Activated CD8-positive, alpha-beta T cell treated with anti-CD3 and anti-CD28 coated beads for 36 hours (primary cell): ENCODE data around the gene SNRNP48. TPM values are rescaled to one million over a fixed set of nuclear protein-coding genes. Genes with fewer than 3 reads are reported as not detected.

Experiments used
- ATAC-seq: fragments of 200-7000 bp; cut with Tn5 transposase; one replicate; pipeline ENCODE4 v1.10.0; 2021; ENCODE audit warnings: mild to moderate bottlenecking, moderate library complexity
- CTCF ChIA-PET: fragments of 350-600 bp; sonication (Branson Sonifier 250); formaldehyde crosslinking; loops from one replicate; lab custom pipeline; 2021; ENCODE audit warnings: antibody characterized with exemption; lab: Charles Lee
- POLR2A ChIA-PET: fragments of 350-600 bp; sonication (Branson Sonifier 250); formaldehyde crosslinking; loops from one replicate; lab custom pipeline; 2021; ENCODE audit warnings: antibody characterized with exemption; lab: Charles Lee
- DNase-seq: peaks from one replicate; pipeline ENCODE4 v3.0.0-alpha.2; 2020
- H3K27ac Mint-ChIP-seq: one replicate; pipeline ENCODE4 v1.8.0; 2021; ENCODE audit warnings: mild to moderate bottlenecking, mixed read lengths
- H3K27me3 Mint-ChIP-seq: one replicate; pipeline ENCODE4 v1.8.0; 2021; ENCODE audit warnings: mixed read lengths
- H3K36me3 Mint-ChIP-seq: one replicate; pipeline ENCODE4 v1.8.0; 2021; ENCODE audit warnings: low read depth, mixed read lengths
- H3K4me1 Mint-ChIP-seq: one replicate; pipeline ENCODE4 v1.8.0; 2021; ENCODE audit warnings: low read depth, mixed read lengths
- H3K4me3 Mint-ChIP-seq: one replicate; pipeline ENCODE4 v1.8.0; 2021; ENCODE audit warnings: mild to moderate bottlenecking, moderate library complexity, mixed read lengths
- H3K9me3 Mint-ChIP-seq: one replicate; pipeline ENCODE4 v1.8.0; 2021; ENCODE audit warnings: mixed read lengths
- intact Hi-C: fragments of 100-400 bp; cut with micrococcal nuclease; formaldehyde crosslinking; loops from one replicate; pipeline ENCODE4 v1.10.0; 2022
- total RNA-seq, 2 experiments: library from RNA; stranded (reverse); gene quantifications; one replicate each; pipeline ENCODE4 v1.2.3, GENCODE V29; 2021
- TF ChIP-seq, protein P1 (sequence below): fragments of 200-600 bp; IDR thresholded peaks from one replicate; pipeline ENCODE4 v1.8.0; 2022; ENCODE audit warnings: antibody characterized with exemption, mild to moderate bottlenecking

Gene SNRNP48
- total RNA-seq, 2 experiments from 2014 or later: 19.8 to 22.4 TPM

DNA sequence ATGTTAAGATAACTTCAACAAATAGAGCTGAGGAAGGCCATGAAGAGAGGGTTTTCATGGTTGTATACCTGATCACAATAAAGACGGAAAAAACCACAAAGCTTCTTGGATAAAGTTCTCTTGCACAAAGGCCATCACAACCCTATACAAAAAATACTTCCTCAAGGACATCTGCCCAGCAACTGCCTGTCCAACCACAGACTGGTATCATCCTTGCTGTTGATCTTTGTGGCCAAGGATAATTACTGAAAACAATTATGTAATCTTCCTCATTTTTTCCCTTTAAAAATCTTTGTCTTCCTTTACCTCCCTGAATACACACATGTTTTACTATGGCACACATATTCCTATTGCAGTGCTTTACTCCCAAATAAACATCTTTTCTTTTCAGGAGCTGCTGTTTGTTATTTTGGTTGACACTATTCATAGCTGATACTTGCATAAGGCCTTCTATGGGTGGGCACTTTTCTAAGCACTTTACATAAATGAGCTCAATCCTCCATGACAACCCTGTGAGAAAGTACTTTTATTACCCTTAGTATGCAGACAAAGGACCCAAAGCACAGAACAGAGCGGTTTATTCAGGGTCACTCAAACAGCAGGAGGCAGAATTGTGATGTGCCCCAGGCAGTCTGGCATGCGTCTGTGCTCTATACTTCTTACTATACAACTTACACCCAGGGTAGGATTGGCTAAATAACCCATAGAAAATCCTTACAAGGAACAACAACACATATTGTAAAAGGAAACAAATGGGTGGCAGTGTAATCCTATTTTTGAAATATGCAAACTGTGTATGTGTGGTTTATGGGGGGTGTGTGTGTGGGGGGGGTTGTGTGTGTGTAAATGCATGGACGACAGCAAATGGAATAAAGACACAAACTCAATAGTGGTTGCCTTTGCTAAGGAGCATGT is 35.1 kb downstream of the SNRNP48 start:
- CTCF ChIA-PET: interaction anchor here (0.6 kb wide), 2 partner anchors 9 to 349 kb away, joined by 3 read pairs; no protein-coding TSS in a partner anchor
- H3K9me3 Mint-ChIP-seq: no peaks in the 10 kb centered on the region

DNA sequence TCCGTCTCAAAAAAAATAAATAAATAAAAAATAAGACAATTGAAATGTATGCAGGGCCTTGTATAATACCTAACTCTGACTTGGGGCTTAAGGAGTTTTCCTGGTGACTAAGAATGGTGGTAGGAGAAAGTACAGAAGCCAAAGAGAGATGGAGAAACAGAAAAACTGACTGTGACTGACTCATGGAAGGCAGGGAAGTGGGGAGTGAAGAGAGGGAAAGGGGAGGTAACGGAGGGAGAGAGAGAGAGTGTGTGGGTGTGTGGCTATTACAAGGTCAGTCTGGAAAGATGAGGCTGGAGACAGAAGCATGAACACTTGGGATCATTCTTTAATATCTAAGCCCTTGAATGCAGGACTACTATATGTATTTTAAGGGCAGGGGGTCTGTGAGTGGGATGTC is 38.5 kb downstream of the SNRNP48 start:
- DNase-seq (no peak), ATAC-seq (no peak)
- ChIA-PET POLR2A (no interaction called here), CTCF (no interaction called here)
- Mint-ChIP-seq H3K36me3 (no peaks in the 10 kb centered on the region), H3K27me3 (peaks cover 6% of the 10 kb centered on the region), H3K4me1 (no peaks in the 10 kb centered on the region), H3K9me3 (no peaks in the 10 kb centered on the region), H3K27ac (no peak overlapping the region), H3K4me3 (no peak overlapping the region)
- intact Hi-C loops: no loop called here
- TF ChIP-seq, protein P1, sequence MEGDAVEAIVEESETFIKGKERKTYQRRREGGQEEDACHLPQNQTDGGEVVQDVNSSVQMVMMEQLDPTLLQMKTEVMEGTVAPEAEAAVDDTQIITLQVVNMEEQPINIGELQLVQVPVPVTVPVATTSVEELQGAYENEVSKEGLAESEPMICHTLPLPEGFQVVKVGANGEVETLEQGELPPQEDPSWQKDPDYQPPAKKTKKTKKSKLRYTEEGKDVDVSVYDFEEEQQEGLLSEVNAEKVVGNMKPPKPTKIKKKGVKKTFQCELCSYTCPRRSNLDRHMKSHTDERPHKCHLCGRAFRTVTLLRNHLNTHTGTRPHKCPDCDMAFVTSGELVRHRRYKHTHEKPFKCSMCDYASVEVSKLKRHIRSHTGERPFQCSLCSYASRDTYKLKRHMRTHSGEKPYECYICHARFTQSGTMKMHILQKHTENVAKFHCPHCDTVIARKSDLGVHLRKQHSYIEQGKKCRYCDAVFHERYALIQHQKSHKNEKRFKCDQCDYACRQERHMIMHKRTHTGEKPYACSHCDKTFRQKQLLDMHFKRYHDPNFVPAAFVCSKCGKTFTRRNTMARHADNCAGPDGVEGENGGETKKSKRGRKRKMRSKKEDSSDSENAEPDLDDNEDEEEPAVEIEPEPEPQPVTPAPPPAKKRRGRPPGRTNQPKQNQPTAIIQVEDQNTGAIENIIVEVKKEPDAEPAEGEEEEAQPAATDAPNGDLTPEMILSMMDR: no peak

More for the DNA sequence above, 35.1 kb downstream of the SNRNP48 start:
- DNase-seq: no peak
- no peaks in the 10 kb centered on the region for H3K4me1 Mint-ChIP-seq
- H3K27ac Mint-ChIP-seq: no peak overlapping the region
- TF ChIP-seq, protein P1: no peak
- H3K36me3 Mint-ChIP-seq: no peaks in the 10 kb centered on the region
- peaks cover 8% of the 10 kb centered on the region for H3K27me3 Mint-ChIP-seq
- no peak overlapping the region for H3K4me3 Mint-ChIP-seq
- intact Hi-C loops: no loop called here
- no peak for ATAC-seq
- POLR2A ChIA-PET: no interaction called here

DNA sequence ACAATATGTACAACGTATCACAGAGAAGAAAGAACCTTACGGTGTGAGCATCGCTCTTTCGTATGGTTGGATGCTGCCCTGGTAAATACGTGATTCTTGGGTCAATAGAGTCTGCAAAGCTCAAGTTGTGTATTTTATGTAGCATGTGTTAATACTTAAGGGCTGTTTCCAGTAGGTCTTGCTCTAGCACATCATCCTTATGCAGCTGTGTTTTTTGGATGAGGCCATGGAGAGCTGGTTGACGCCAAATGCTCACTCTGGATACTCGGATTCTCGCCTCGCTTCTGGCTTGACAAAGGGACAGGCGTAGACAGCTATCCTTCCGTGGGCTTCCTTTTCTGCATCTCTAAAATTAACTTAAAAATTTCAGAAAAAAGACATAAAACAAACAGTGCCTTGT is 38.9 kb downstream of the SNRNP48 start:
- TF ChIP-seq, protein P1: no peak
- DNase-seq (no peak), ATAC-seq (no peak)
- ChIA-PET POLR2A (no interaction called here), CTCF (no interaction called here)
- Mint-ChIP-seq H3K27me3 (peaks cover 4% of the 10 kb centered on the region), H3K9me3 (no peaks in the 10 kb centered on the region), H3K4me3 (no peak overlapping the region), H3K27ac (no peak overlapping the region), H3K36me3 (no peaks in the 10 kb centered on the region), H3K4me1 (no peaks in the 10 kb centered on the region)
- intact Hi-C loops: no loop called here

DNA sequence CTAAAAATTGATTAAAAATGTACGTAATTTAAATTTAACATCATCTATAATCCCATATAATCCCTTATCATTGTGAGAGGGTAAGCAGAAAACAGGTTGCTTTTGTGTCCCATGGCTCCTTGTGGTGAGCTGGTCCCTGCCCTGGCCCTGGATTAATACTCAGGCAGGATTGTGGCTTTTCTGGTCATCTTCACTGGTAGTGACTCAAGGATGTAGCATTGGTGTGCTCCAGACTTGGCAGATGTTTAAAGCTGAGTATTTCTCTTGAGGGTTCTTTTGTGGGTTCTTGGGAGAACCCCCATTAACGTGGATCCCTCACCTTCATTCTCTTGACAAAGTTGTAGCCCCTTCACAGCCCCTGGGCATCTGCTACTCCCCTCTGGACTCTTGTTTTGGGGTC is 39.3 kb downstream of the SNRNP48 start:
- H3K36me3 Mint-ChIP-seq: no peaks in the 10 kb centered on the region
- peaks cover 4% of the 10 kb centered on the region for H3K27me3 Mint-ChIP-seq
- H3K4me1 Mint-ChIP-seq: no peaks in the 10 kb centered on the region
- ChIA-PET CTCF (no interaction called here), POLR2A (no interaction called here)
- no peak for DNase-seq
- H3K27ac Mint-ChIP-seq: no peak overlapping the region
- TF ChIP-seq, protein P1: no peak
- intact Hi-C loops: no loop called here
- no peak overlapping the region for H3K4me3 Mint-ChIP-seq
- no peaks in the 10 kb centered on the region for H3K9me3 Mint-ChIP-seq
- ATAC-seq: no peak

DNA sequence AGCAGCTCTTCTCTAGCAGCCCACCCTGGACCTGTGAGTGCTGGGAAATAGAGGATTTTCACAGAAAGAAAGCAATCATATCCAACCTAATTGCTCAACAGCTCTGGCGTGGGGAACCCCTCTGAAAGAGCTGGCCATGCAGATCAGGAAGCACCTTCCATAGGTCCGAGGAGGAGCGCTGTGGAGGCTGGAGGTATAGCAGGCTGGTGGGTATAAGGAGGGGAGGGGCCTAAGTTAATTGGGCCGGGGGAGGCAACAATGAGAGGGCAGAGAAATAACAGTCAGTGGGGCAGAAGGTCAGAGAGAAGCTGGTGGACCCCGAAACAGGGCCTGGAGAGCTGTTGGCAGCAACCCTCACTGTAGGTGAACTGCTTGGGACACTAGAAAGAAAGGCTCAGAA is 40.8 kb downstream of the SNRNP48 start:
- TF ChIP-seq, protein P1: no peak
- intact Hi-C loops: no loop called here
- ChIA-PET CTCF (no interaction called here), POLR2A (interaction anchor here (0.6 to 0.7 kb wide), 2 partner anchors 12 to 41 kb away, joined by 3 to 4 read pairs; partner anchors contain the start of gene SNRNP48)
- no peak for ATAC-seq
- Mint-ChIP-seq H3K27ac (no peak overlapping the region), H3K4me1 (no peaks in the 10 kb centered on the region), H3K36me3 (no peaks in the 10 kb centered on the region), H3K9me3 (no peaks in the 10 kb centered on the region), H3K4me3 (no peak overlapping the region), H3K27me3 (peaks cover 4% of the 10 kb centered on the region)
- no peak for DNase-seq
